Naive thymus-derived CD4-positive, alpha-beta T cell (primary cell): ENCODE results near the gene CD84. TPM values are rescaled to one million over a fixed set of nuclear protein-coding genes. Genes with fewer than 3 reads are reported as not detected.

Experiments used
- ATAC-seq: fragments of 150-1000 bp; cut with Tn5 transposase; 2 replicates; pipeline ENCODE4 v1.10.0; 2021; ENCODE audit warnings: mild to moderate bottlenecking, moderate library complexity
- CTCF ChIA-PET: fragments of 350-600 bp; sonication (Branson Sonifier 250); formaldehyde crosslinking; loops from one replicate; lab custom pipeline; 2021; ENCODE audit warnings: antibody characterized with exemption; lab: Charles Lee
- POLR2A ChIA-PET: fragments of 350-600 bp; sonication (Branson Sonifier 250); formaldehyde crosslinking; loops from one replicate; lab custom pipeline; 2021; ENCODE audit warnings: antibody characterized with exemption, inconsistent platforms; lab: Charles Lee
- DNase-seq, 9 donors: peaks; one replicate each; pipeline versions ENCODE4 v3.0.0 to v3.0.0-alpha.2; 2020 to 2022; ENCODE audit warnings: mixed read lengths in 1 of 9
- H3K27ac ChIP-seq: one replicate; pipeline ENCODE4 v1.7.0; 2013; ENCODE audit warnings: mild to moderate bottlenecking, low read depth, low read length, moderate library complexity
- H3K27me3 ChIP-seq, 2 donors: one replicate each; pipeline ENCODE4 v1.7.0; 2013; ENCODE audit warnings: low read length in 2 of 2, mild to moderate bottlenecking in 2 of 2, moderate library complexity in 2 of 2; ENCODE audit not compliant: control insufficient read depth in 2 of 2, insufficient read depth in 2 of 2
- H3K36me3 ChIP-seq, 3 experiments: 1 replicate in 2 of 3; 2 replicates in 1 of 3; pipeline ENCODE4 v1.7.0; 2013; ENCODE audit warnings: low read length in 3 of 3, mild to moderate bottlenecking in 3 of 3, moderate library complexity in 1 of 3; ENCODE audit not compliant: insufficient read depth in 3 of 3, control insufficient read depth in 2 of 3
- H3K4me1 ChIP-seq, 2 donors: one replicate each; pipeline ENCODE4 v1.7.0; 2013; ENCODE audit warnings: low read length in 2 of 2, mild to moderate bottlenecking in 2 of 2, moderate library complexity in 1 of 2; ENCODE audit not compliant: control insufficient read depth in 2 of 2, insufficient read depth in 2 of 2
- H3K4me3 ChIP-seq: 2 replicates; pipeline ENCODE4 v1.7.0; 2013; ENCODE audit warnings: mild to moderate bottlenecking, low read length
- H3K9me3 ChIP-seq, 3 experiments: 1 replicate in 2 of 3; 2 replicates in 1 of 3; pipeline ENCODE4 v1.7.0; 2013; ENCODE audit warnings: low read length in 3 of 3; ENCODE audit not compliant: control insufficient read depth in 2 of 3
- H3K27ac Mint-ChIP-seq, 9 donors: one replicate each; pipeline ENCODE4 v1.8.0; 2020 to 2022; ENCODE audit warnings: mixed read lengths in 9 of 9, mild to moderate bottlenecking in 8 of 9, moderate library complexity in 5 of 9, inconsistent platforms in 2 of 9
- H3K27me3 Mint-ChIP-seq, 5 donors: one replicate each; pipeline ENCODE4 v1.8.0; 2021 to 2022; ENCODE audit warnings: mixed read lengths in 5 of 5, mild to moderate bottlenecking in 1 of 5
- H3K36me3 Mint-ChIP-seq, 5 donors: one replicate each; pipeline ENCODE4 v1.8.0; 2020 to 2022; ENCODE audit warnings: mixed read lengths in 5 of 5, mild to moderate bottlenecking in 3 of 5, inconsistent platforms in 1 of 5
- H3K4me1 Mint-ChIP-seq, 7 donors: one replicate each; pipeline ENCODE4 v1.8.0; 2020 to 2022; ENCODE audit warnings: mixed read lengths in 7 of 7, mild to moderate bottlenecking in 3 of 7, inconsistent platforms in 1 of 7
- H3K4me3 Mint-ChIP-seq, 10 donors: one replicate each; pipeline ENCODE4 v1.8.0; 2020 to 2022; ENCODE audit warnings: mild to moderate bottlenecking in 10 of 10, mixed read lengths in 10 of 10, moderate library complexity in 6 of 10, inconsistent platforms in 2 of 10
- H3K9me3 Mint-ChIP-seq, 11 donors: one replicate each; pipeline ENCODE4 v1.8.0; 2020 to 2022; ENCODE audit warnings: mixed read lengths in 11 of 11, mild to moderate bottlenecking in 4 of 11, inconsistent platforms in 1 of 11, moderate library complexity in 1 of 11
- intact Hi-C, 2 donors: fragments of 100-400 bp; cut with micrococcal nuclease; formaldehyde crosslinking; loops; one replicate each; pipeline ENCODE4 v1.15.1; 2023
- polyA plus RNA-seq, 2 donors: library from polyadenylated mRNA; unstranded; fragments of 300-500 nt; fragmentation: Illumina TruSeq; gene quantifications; one replicate each; pipeline ENCODE4 v1.2.3, GENCODE V29; 2021
- total RNA-seq, 6 experiments: library from RNA in 5 of 6; stranded (reverse) in 5 of 6; gene quantifications; 1 replicate in 5 of 6; 2 replicates in 1 of 6; pipeline ENCODE4 v1.2.3 and lab custom pipeline; 2021 to 2026

The CD84 gene
- total and polyA plus RNA-seq, 7 experiments from 2014 or later: 7.4 to 40.7 (median 26.3) TPM

DNA sequence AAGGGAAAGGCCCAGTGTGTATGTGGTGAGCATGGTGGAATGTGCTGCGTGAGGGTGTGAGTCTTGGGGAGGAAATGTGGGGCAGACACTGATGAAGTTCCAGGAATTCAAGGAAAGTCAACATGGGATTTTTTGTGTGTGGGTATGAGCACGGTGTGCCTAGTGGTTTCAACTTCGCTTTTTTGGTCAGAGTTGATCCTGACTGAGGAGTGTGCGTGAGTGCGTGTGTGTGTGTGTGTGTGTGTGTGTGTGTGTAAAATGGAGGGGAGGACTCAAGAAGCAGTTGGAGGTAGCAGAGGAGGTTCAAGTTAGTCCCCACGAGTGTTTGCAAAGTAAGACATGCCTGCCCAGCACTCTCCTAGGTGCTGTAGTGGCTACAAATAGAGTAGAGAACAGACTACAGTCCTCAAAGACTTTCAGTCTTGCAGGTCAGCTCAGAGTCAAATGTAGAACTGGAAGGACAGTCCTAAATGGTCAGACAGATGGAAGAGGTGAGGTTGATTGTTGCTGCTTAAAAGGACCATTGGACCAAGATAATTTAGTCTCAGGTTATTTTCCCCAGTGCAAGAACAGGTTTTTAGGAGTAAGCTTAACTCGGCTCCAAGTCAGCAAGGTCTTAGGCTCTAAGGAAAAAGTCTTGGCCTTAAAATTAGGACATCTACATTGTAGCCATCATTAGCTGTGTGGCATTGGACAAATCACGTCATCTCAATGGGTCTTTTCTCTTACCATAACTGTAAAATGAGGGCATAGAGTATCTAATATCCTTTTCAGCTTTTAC is 42.5 kb upstream of the CD84 start:
- Mint-ChIP-seq H3K27ac (peak overlapping the region; percentile 34 to 98 (median 59)), H3K9me3 (peaks cover 0 to 8% (median 0%) of the 10 kb centered on the region in 11 donors), H3K4me1 (peaks cover 56 to 92% (median 84%) of the 10 kb centered on the region in 7 donors), H3K27me3 (no peaks in the 10 kb centered on the region), H3K4me3 (peak overlapping the region in 4 of 10 donors; percentile 16 to 64 (median 44)), H3K36me3 (peaks cover 12 to 77% (median 64%) of the 10 kb centered on the region in 5 donors)
- H3K9me3 ChIP-seq: no peaks in the 10 kb centered on the region
- ATAC-seq: no peak
- CTCF ChIA-PET: interaction anchor here (0.7 to 1.5 kb wide), 5 partner anchors 13 to 201 kb away, joined by 3 to 10 read pairs (median 3); no protein-coding TSS in a partner anchor
- no peak for DNase-seq
- no peaks in the 10 kb centered on the region for H3K27me3 ChIP-seq
- POLR2A ChIA-PET: interaction anchor here (1.0 to 3.7 kb wide), 2 partner anchors 24 to 59 kb away, joined by 3 to 13 read pairs; partner anchors contain the start of gene SLAMF1
- peaks cover 4 to 17% (median 10%) of the 10 kb centered on the region in 3 experiments for H3K36me3 ChIP-seq
- H3K4me3 ChIP-seq: no peak overlapping the region
- intact Hi-C loops: loop anchor here in 1 of 2 donors (1.0 to 2.0 kb wide), 2 partner anchors 7 to 17 kb away; no protein-coding TSS in a partner anchor
- H3K27ac ChIP-seq: no peak overlapping the region
- H3K4me1 ChIP-seq: peaks cover 53% of the 10 kb centered on the region in 2 donors

DNA sequence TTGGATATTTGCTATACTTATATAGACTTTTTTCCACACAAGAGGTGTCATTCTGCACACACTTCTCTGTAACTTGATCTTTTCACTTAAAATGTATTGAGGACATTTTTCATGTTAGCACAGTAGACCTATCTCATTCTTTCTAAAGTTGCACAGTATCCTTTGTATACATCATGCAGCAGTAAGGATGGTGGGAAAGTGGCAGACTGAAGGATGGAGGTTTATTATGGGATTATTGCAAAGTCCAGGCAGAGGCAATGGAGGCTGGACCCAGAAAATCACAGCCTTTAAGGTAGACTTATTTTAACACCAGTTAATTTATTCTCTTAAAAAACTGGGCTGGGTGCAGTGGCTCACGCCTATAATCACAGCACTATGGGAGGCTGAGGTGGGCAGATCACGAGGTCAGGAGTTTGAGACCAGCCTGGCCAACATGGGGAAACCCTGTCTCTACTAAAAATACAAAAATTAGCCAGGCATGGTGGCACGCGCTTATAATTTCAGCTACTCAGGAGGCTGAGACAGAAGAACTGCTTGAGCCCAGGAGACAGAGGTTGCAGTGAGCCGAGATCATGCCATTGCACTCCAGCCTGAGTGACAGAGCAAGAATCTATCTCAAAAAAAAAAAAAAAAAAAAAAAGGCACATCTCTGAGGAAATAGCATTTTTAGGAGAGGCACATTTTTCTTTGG is 41.8 kb upstream of the CD84 start:
- Mint-ChIP-seq H3K27me3 (no peaks in the 10 kb centered on the region), H3K27ac (peak overlapping the region in 8 of 9 donors; percentile 41 to 98 (median 68)), H3K9me3 (peaks cover 0 to 7% (median 0%) of the 10 kb centered on the region in 11 donors), H3K36me3 (peaks cover 12 to 75% (median 61%) of the 10 kb centered on the region in 5 donors), H3K4me3 (peak overlapping the region in 4 of 10 donors; percentile 16 to 64 (median 30)), H3K4me1 (peaks cover 50 to 90% (median 79%) of the 10 kb centered on the region in 7 donors)
- peaks cover 46% of the 10 kb centered on the region in 2 donors for H3K4me1 ChIP-seq
- POLR2A ChIA-PET: interaction anchor here (1.0 kb wide), 1 partner anchor 53 kb away, joined by 4 read pairs; no protein-coding TSS in a partner anchor
- no peaks in the 10 kb centered on the region for H3K9me3 ChIP-seq
- no peak overlapping the region for H3K27ac ChIP-seq
- H3K27me3 ChIP-seq: no peaks in the 10 kb centered on the region
- no peak overlapping the region for H3K4me3 ChIP-seq
- CTCF ChIA-PET: interaction anchor here (0.7 to 4.4 kb wide), 5 partner anchors 12 to 200 kb away, joined by 3 to 67 read pairs (median 3); no protein-coding TSS in a partner anchor
- no peak for DNase-seq
- peaks cover 4 to 22% (median 17%) of the 10 kb centered on the region in 3 experiments for H3K36me3 ChIP-seq
- no peak for ATAC-seq
- intact Hi-C loops: loop anchor here (1.0 kb wide), 1 partner anchor 8 kb away; no protein-coding TSS in a partner anchor

- no peak for ATAC-seq
- intact Hi-C loops: loop anchor here (1.0 to 2.0 kb wide), 2 partner anchors 9 to 149 kb away; no protein-coding TSS in a partner anchor
- Histone ChIP-seq H3K36me3 (peaks cover 4 to 28% (median 24%) of the 10 kb centered on the region in 3 experiments), H3K4me1 (peaks cover 33% of the 10 kb centered on the region in 2 donors), H3K9me3 (no peaks in the 10 kb centered on the region), H3K4me3 (no peak overlapping the region), H3K27ac (no peak overlapping the region), H3K27me3 (no peaks in the 10 kb centered on the region)
- H3K4me1 Mint-ChIP-seq: peaks cover 39 to 84% (median 70%) of the 10 kb centered on the region in 7 donors
- ChIA-PET CTCF (interaction anchor here (1.2 to 4.4 kb wide), 13 partner anchors 9 to 148 kb away, joined by 3 to 67 read pairs (median 9); partner anchors contain the start of gene SLAMF1), POLR2A (interaction anchor here (0.8 to 3.3 kb wide), 8 partner anchors 8 to 92 kb away, joined by 3 to 33 read pairs (median 4); partner anchors contain the start of gene CD48)
- H3K9me3 Mint-ChIP-seq: peaks cover 0 to 7% (median 0%) of the 10 kb centered on the region in 11 donors
- H3K27ac Mint-ChIP-seq: peak overlapping the region in 3 of 9 donors; percentile 65 to 71 (median 69)
- DNase-seq: no peak
- no peaks in the 10 kb centered on the region for H3K27me3 Mint-ChIP-seq
- no peak overlapping the region for H3K4me3 Mint-ChIP-seq
- peaks cover 12 to 78% (median 64%) of the 10 kb centered on the region in 5 donors for H3K36me3 Mint-ChIP-seq
Observed at GRCh38 chr1:160619742-160620277, 40.5 kb upstream of the CD84 start.

DNA sequence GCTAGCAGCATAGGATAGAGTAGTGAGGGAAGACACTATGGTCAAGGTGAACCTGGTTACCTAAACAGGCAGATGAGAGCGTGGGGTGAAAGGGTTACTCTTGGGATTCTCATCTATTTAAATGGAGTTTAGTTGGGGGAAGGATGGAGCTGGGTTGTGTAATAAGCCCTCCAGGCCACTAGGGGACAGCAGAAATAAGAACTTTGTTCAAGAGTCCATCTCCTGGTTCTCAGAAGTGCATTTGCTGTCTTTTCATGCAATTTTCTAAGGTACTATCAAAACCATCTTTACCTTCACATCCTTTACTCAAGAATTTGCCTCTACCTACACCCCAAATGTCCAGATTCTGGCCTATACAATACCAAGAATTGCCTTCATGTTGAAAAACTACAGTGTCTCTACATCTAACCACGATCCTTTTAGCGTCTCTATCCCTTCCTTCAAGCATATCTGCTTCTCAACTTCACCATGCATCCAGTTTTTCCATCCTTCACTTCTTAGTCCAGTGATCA is 39.5 kb upstream of the CD84 start:
- peaks cover 23% of the 10 kb centered on the region in 2 donors for H3K4me1 ChIP-seq
- peak overlapping the region; percentile 21 to 83 (median 69) for H3K27ac Mint-ChIP-seq
- no peak overlapping the region for H3K4me3 ChIP-seq
- peak overlapping the region in 3 of 10 donors; percentile 2 to 46 (median 24) for H3K4me3 Mint-ChIP-seq
- H3K9me3 Mint-ChIP-seq: peaks cover 0 to 7% (median 0%) of the 10 kb centered on the region in 11 donors
- DNase-seq (peak in 6 of 9 donors; percentile 34 to 49 (median 46)), ATAC-seq (peak; percentile 83)
- H3K27me3 Mint-ChIP-seq: no peaks in the 10 kb centered on the region
- no peaks in the 10 kb centered on the region for H3K27me3 ChIP-seq
- ChIA-PET POLR2A (interaction anchor here (0.8 to 3.3 kb wide), 12 partner anchors 9 to 150 kb away, joined by 3 to 33 read pairs (median 4); no protein-coding TSS in a partner anchor), CTCF (interaction anchor here (0.8 to 4.4 kb wide), 21 partner anchors 10 to 205 kb away, joined by 3 to 67 read pairs (median 4); partner anchors contain the start of gene SLAMF1)
- H3K36me3 Mint-ChIP-seq: peaks cover 12 to 75% (median 57%) of the 10 kb centered on the region in 5 donors
- H3K4me1 Mint-ChIP-seq: peaks cover 32 to 84% (median 68%) of the 10 kb centered on the region in 7 donors
- peaks cover 4 to 28% (median 24%) of the 10 kb centered on the region in 3 experiments for H3K36me3 ChIP-seq
- intact Hi-C loops: loop anchor here (1.0 to 2.0 kb wide), 4 partner anchors 22 to 150 kb away; no protein-coding TSS in a partner anchor
- H3K27ac ChIP-seq: no peak overlapping the region
- H3K9me3 ChIP-seq: no peaks in the 10 kb centered on the region

DNA sequence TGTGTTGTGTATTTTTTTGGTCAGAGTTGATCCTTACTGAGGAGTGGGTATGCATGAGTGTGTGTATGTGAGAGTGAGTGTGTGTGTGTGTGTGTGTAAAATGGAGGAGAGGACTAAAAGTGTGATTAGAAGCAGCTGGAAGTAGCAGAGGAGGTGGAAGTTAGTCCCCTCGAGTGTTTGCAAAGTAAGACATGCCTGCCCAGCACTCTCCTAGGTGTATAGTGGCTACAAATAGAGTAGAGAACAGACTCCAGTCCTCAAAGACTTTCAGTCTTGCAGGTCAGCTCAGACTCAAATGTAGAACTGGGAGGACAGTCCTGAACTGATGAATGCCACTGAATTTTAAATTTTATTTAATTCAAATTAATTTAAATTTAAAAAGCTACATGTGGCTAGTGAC is 39.0 kb upstream of the CD84 start:
- ChIA-PET POLR2A (interaction anchor here (0.6 to 3.3 kb wide), 13 partner anchors 8 to 190 kb away, joined by 3 to 33 read pairs (median 5); no protein-coding TSS in a partner anchor), CTCF (interaction anchor here (0.8 to 4.4 kb wide), 20 partner anchors 9 to 204 kb away, joined by 3 to 67 read pairs (median 4); partner anchors contain the start of gene SLAMF1)
- Histone ChIP-seq H3K4me3 (no peak overlapping the region), H3K9me3 (no peaks in the 10 kb centered on the region), H3K27me3 (no peaks in the 10 kb centered on the region), H3K4me1 (peaks cover 18% of the 10 kb centered on the region in 2 donors), H3K27ac (no peak overlapping the region), H3K36me3 (peaks cover 4 to 28% (median 24%) of the 10 kb centered on the region in 3 experiments)
- peaks cover 28 to 84% (median 68%) of the 10 kb centered on the region in 7 donors for H3K4me1 Mint-ChIP-seq
- peak overlapping the region in 7 of 9 donors; percentile 5 to 66 (median 52) for H3K27ac Mint-ChIP-seq
- H3K27me3 Mint-ChIP-seq: no peaks in the 10 kb centered on the region
- peaks cover 12 to 75% (median 54%) of the 10 kb centered on the region in 5 donors for H3K36me3 Mint-ChIP-seq
- peaks cover 0 to 7% (median 0%) of the 10 kb centered on the region in 11 donors for H3K9me3 Mint-ChIP-seq
- ATAC-seq: no peak
- intact Hi-C loops: loop anchor here (1.0 to 2.0 kb wide), 4 partner anchors 23 to 150 kb away; no protein-coding TSS in a partner anchor
- no peak for DNase-seq
- peak overlapping the region in 1 of 10 donors; percentile 2 for H3K4me3 Mint-ChIP-seq
